GM21381 (cell line): ENCODE results near the gene PLXNC1.

Source experiments
- ATAC-seq: cut with Tn5 transposase; IDR thresholded peaks from one replicate; pipeline ENCODE4 v1.9.1; 2021; ENCODE audit warnings: mild to moderate bottlenecking, moderate library complexity; ENCODE audit not compliant: unreplicated experiment

Gene PLXNC1

GRCh38 chr12:94157181-94157580 is 8.8 kb downstream of the PLXNC1 start:
- ATAC-seq: no peak

DNA sequence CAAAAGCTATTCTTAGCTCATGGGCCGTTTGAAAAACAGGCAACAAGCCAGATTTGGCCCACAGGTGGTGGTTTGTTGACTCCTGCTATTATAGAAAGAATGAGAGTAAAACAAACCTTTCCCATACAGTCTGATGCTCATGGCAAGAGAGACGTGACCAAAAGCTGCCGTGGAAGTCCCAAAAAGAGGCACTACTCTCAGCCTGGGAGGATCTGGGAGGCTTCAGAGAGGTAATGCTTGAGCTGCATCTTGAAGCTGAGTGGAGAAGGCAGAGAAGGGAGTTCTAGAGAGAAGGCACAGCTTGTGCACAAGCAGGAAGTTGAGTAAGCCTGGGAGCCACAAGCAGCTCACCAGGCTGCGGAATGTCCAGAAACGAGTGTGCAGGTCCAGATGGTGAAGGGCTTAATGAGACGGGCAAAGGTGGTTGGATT is 9.6 kb downstream of the PLXNC1 start:
- peak; percentile 70 for ATAC-seq

DNA sequence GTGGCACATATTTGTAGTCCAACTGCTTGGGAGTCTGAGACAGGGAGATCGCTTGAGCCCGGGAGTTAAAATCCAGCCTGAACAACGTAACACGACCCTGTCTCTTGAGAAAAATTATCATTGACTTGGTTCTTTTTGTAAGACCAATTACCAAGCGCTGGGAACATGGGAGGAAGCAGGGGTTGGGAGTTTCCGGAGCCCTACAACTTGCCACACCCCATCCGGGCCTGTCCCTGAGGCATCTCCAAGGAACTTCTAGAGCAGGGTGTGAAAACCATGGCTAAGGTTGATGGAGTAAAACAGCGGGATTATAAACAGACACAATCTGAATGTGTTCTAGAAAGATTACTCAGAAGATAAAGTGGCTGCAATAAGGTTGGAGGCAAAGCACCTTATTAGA is 10.3 kb downstream of the PLXNC1 start:
- ATAC-seq: no peak

DNA sequence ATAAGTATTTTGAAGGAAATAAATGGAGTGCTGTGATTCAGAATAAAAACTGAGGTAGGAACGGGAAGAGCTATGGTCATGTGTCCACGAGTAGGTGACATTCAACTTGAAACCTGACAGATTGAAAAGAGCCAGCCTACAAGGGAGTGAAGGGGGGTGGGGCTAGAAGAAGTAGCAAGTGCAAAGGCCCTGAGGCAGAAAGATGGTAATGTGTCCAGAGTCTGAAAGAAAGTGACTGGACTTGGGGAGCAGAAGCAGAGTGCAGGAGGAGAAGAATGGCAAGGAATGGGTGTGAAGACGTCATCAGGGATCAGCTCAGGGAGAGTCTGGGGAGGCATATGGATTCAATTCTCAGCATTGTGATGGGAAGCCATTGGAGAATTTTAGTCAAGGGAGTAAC is 13.7 kb downstream of the PLXNC1 start:
- no peak for ATAC-seq

- no peak for ATAC-seq
Measured at GRCh38 chr12:94163850-94164249, 15.5 kb downstream of the PLXNC1 start.

DNA sequence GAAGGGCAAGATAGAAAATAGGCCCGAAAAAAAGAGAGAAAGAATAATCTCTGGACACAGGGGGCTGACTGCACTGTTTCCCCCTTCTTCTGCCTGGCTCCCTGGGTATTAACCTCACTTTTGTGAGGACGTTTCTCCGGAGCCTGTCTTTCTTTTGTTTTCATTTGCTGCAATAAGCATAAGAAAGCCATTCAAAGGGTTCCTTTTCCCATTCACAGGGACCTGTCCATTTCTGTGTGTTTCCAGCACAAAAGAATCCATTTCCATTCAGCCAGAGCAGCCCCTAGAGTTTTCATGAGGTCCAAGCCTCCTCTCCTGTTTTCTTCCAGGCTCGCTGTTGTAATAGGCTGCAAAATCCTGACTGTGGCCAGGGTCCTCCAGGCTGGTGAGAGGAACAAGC is 16.8 kb downstream of the PLXNC1 start:
- ATAC-seq: no peak

GRCh38 chr12:94165670-94166364 is 17.4 kb downstream of the PLXNC1 start:
- no peak for ATAC-seq

DNA sequence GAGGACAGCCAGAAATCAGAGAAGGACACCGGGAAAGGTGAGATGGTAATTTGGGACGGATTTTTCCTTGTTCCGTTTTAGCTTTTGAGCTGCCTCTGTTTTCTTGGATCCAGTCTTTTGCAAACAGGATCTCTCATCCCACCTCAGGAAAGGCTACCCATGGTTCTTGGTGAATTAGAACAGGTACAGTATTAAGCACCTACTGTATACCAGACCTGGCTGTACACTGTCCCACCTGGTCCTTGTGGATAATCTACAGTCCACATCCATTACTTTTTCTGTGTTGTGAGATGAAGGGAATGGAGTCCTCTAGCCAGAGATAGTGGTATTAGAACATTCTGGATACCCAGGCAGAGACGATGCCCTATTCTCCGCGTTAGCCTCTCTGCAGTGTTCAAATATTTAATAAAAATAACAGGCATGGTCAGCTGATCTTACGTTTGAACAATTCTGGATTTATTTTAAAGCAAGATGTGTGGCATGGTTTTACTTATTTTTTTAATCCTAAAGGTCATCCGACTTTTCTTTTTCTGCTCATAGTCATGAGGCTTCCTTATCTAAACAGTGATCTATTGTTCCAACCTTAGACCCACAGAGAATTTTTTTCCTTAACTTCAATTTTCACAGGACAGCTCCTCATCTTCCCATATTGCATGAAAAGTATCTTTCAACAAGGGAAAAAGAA is 18.8 kb downstream of the PLXNC1 start:
- no peak for ATAC-seq

- ATAC-seq: no peak
Measured at GRCh38 chr12:94167756-94168416, 19.5 kb downstream of the PLXNC1 start.

- no peak for ATAC-seq
Measured at GRCh38 chr12:94169495-94169894, 21.1 kb downstream of the PLXNC1 start.

DNA sequence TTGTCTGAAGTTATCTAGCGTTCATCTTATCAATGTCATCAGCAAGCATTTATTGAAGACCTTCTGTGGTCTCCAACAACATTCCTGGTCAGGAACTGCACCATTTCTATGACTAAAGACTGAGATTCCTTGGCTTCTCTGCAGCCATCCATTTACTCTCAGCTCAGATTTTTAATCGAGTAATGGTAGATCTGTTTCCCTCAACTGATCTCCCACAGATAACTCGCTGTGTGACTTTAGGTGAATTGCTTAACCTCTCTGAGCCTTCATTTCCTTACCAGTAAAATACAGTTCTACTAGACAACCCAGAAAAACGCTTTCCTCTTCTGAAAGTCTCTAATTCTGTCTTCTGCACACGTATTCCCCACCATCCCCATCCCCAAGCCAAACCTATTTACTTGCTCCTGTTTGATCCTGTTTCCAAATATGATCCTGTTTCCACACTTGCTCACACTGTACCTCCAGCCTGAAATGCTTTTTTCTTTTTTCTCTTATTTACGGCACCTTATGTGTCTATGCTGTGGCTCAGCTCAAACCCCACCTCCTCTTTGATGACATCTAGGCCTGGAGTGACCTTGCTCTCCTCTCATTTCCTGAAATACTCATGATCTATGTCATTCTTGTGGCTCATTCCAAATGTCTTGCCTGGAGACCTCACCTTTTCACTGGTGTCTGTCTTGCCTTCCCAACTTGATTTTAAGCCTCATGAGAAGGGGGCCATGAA is 21.8 kb downstream of the PLXNC1 start:
- no peak for ATAC-seq

GRCh38 chr12:94170690-94171594 is 22.6 kb downstream of the PLXNC1 start:
- no peak for ATAC-seq

- ATAC-seq: no peak
Measured at GRCh38 chr12:94171595-94171930, 23.2 kb downstream of the PLXNC1 start.

GRCh38 chr12:94172031-94172430 is 23.7 kb downstream of the PLXNC1 start:
- ATAC-seq: no peak

GRCh38 chr12:94172973-94173372 is 24.6 kb downstream of the PLXNC1 start:
- ATAC-seq: no peak

DNA sequence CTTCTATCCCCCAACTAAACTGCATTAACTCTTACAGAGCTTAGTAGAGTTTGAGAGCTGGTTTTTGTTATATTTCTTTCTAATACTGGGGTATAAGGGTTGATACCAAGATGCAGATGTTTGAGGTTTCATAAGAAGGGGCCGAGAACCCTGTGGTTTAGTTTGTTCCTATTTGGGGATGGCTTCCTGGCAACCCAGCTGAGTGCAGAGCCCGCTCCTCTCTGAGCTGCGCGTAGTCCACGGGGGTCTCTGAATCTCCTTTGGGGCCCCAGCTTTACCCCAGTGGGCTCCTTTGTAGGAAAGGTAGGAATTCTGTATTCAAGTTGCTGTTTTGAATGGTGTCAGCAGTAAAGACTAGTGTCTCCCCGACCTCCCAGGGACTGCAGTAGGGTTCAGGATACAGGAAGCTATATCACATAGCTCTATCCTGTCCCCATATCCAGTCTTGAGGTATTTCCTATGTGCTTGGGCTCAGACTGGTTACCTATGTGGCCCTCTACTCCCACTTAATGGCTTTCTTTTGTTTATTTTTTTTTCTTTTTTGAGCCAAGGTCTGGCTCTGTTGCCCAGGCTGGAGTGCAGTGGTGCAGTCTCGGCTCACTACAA is 25.4 kb downstream of the PLXNC1 start:
- ATAC-seq: peak; percentile 78

GRCh38 chr12:94174576-94174975 is 26.2 kb downstream of the PLXNC1 start:
- ATAC-seq: peak; percentile 36

GRCh38 chr12:94175763-94176668 is 27.6 kb downstream of the PLXNC1 start:
- no peak for ATAC-seq

DNA sequence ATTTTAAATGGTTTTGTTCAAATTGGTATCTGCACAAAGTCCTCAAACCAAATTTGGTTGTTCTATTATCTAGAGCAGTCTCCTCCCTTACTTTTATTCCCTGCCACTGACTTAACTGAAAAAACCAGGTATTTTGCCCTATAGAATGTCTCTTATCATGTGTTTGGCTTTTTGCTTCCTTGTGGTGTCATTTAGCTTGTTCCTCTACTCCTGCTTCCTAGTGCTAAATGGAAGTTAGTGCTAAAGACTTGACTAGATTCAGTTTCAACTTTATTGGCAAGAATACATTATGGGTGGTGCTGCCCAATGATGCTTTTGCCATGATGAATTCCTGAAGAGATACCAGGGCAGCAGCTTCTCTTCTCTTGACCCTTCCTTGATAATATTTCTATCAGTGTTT is 29.7 kb downstream of the PLXNC1 start:
- no peak for ATAC-seq
